ENCODE measurements around the gene UBR4.
"Not testable (repeated sequence)": the region's sequence is repeated elsewhere in the genome, so short reads cannot be mapped to it uniquely, and the experiment has no call there.

UBR4 gene

DNA sequence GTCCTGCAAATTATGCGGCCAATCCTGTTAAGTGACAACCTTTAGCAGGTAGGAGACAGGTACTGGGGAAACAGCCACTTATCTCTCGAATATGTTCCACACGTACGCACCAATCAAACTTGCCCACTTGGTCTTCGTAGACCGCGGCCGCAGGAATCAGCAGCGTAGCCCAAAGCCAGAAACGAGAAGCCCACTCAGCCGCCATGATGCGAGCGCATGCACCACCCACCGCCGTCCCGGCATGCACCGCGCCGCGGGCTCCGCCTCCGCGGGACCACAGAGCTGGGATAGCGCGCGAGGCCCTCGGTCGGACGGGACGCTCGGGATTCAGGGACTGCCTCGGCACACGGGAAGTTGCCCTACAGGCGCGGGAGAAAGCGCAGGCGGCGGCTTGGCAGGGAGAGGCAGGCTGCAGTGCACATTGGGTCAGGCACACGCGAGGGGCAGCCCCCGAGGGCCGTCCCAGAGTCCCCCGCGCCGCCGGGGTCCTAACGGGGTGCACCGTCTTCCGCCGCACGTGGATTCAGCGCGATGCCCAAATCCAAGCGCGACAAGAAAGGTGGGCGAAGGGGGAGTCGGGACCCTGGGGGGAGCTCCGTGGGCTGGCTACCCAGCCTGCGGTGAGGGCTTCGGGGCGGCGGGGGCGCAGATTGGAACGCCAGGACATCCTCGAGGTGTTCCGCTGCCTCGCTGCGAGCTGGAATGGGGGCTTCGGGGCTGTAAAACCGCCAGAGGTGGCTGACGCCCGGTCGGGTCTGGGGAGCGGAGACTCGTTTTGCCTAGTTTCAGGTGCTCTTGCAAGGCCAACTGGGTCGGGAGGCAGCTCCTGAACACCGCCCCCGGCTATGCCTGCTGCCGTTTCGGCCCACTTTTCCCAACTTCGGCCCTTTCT, 41.5 kb upstream of the UBR4 start, which contains the start of the genes EMC1 and MRTO4:
TSS of gene EMC1 (minus strand) at position 220 of the 892 bp plus-strand sequence. CDS start at position 205, 15 bp downstream.
TSS of gene MRTO4 (plus strand) at position 501 of the 892 bp plus-strand sequence. CDS start at position 532, 31 bp downstream.
- peak within 1 kb of the TSS; percentile 99 for H3K4me3 ChIP-seq (ENCODE audit: low read depth, low read length)
- DNase-seq (ENCODE audit: low read depth, low spot score): peak; percentile 80
- TF ChIP-seq, protein P1, sequence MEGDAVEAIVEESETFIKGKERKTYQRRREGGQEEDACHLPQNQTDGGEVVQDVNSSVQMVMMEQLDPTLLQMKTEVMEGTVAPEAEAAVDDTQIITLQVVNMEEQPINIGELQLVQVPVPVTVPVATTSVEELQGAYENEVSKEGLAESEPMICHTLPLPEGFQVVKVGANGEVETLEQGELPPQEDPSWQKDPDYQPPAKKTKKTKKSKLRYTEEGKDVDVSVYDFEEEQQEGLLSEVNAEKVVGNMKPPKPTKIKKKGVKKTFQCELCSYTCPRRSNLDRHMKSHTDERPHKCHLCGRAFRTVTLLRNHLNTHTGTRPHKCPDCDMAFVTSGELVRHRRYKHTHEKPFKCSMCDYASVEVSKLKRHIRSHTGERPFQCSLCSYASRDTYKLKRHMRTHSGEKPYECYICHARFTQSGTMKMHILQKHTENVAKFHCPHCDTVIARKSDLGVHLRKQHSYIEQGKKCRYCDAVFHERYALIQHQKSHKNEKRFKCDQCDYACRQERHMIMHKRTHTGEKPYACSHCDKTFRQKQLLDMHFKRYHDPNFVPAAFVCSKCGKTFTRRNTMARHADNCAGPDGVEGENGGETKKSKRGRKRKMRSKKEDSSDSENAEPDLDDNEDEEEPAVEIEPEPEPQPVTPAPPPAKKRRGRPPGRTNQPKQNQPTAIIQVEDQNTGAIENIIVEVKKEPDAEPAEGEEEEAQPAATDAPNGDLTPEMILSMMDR (IDR thresholded peaks at IDR 0.05; ENCODE audit: low read depth, low read length): no peak
- in situ Hi-C loops (cut with HindIII; ENCODE audit: low sequenced_read_pairs): no loop called here

DNA sequence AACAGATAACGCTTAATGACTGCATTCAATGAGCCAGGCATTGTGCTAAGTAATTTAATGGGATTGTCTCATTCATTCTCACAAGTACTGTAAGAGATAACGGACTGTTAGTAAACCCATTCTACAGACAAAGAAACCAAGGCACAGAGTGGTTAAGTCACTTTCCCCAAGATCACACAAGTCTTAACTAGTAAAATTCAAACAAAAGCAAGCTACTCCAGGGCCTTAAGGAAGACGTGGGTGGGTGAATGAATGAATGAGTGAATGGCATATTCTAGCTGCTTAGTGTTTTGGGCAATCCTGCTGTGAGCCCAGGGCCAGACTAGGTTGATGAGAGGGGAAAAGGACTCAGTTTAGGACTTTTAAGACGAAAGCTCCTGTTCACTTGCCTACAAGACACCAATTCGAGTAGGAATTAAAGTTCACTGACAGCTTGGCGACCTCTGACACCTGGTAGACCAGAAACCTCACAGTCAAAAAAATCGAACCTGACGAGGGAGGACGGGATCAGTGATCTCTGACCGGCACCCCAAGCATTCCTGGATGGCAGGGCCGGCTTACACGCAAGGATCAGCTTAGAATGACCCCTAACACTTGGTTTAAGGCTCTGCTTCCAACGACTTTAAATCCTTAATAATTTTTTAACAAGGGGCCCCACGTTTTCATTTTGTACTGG, 40.7 kb upstream of the UBR4 start:
- TF ChIP-seq, protein P1 (IDR thresholded peaks at IDR 0.05; ENCODE audit: low read depth, low read length): no peak
- H3K4me3 ChIP-seq (ENCODE audit: low read depth, low read length): peak overlapping the region; percentile 99
- in situ Hi-C loops (cut with HindIII; ENCODE audit: low sequenced_read_pairs): no loop called here
- no peak for DNase-seq (ENCODE audit: low read depth, low spot score)

DNA sequence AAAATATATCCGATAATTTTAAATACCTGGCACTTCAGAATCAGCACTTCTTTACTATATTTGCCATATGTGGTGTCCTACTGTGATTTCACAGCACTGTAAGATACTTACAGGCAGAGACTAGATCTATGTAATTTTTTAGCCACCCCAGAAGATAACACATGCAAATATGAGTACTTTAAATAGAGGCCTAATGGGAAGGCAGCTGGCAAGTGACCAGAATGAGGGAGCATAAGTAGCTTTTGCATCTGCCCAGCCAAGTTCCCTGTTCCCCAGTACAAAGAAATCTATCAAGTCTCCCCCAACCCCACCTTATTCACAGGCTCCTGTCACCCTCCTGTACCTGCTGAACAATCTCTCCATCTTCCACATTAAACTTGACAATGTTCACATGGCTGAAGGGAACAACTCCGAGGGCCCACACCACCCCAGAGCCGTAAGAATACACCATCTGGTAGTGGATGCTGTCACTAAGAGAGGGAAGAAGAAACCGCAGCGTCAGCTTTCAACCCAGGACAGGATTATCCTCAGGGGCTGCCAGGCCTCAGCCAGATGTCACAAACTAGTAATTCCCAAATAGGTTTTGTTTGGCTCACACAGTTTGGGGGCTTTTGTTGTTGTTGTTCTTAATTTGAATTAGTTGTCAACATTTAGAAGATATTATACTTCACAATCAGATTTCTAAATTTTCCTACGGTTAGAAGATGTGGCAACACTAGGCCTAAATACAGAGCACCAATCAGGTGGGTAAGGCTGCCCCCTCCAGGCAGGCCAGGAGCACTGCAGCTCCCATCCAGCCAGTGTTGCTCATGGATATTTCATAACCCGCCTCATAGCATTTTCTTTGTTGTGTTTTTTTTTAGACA, 30.8 kb upstream of the UBR4 start:
- peak; percentile 50 for DNase-seq (ENCODE audit: low read depth, low spot score)
- H3K4me3 ChIP-seq (ENCODE audit: low read depth, low read length): no peak overlapping the region
- in situ Hi-C loops (cut with HindIII; ENCODE audit: low sequenced_read_pairs): no loop called here
- TF ChIP-seq, protein P1 (IDR thresholded peaks at IDR 0.05; ENCODE audit: low read depth, low read length): peak; percentile 96

DNA sequence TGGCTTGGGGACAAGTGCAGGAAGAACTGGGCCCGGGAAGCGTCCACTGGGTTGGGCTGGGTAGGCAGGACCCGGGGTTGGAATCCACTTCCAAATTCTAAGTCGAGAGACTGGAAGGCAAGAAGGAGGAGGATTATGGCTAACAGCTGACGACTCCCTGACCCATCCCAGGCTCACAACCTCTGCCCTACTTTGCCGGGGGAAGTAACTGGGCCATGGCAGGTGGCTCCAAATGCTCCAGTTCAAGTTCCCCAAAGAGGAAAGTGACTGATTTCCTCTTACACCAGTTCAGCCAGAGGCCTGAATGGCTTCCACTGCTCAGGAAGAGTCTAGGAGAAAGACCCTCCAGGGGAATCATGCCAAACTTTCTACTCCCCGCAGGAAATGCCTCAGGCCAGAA, 29.8 kb upstream of the UBR4 start:
- DNase-seq (ENCODE audit: low read depth, low spot score): no peak
- in situ Hi-C loops (cut with HindIII; ENCODE audit: low sequenced_read_pairs): no loop called here
- H3K4me3 ChIP-seq (ENCODE audit: low read depth, low read length): no peak overlapping the region
- TF ChIP-seq, protein P1 (IDR thresholded peaks at IDR 0.05; ENCODE audit: low read depth, low read length): no peak

DNA sequence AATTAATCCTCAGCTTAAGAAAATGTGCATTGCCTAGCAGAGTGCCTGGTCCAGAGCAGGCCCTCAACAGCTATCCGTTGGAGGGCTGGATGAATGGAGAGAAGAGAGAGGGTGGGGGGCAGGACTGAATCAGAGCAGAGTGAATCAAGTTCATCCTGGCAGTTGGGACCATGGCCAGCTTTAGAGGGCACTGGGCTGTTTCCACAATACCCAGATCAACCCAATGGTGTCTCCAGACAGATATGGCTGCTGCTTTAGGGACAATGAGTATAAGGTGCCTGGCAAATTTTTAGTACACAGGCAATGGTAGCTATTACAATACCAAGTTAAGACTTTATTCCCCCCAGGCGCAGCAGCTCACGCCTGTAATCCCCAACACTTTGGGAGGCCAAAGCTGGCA, 24.2 kb upstream of the UBR4 start:
- TF ChIP-seq, protein P1 (IDR thresholded peaks at IDR 0.05; ENCODE audit: low read depth, low read length): no peak
- no peak for DNase-seq (ENCODE audit: low read depth, low spot score)
- no peak overlapping the region for H3K4me3 ChIP-seq (ENCODE audit: low read depth, low read length)
- in situ Hi-C loops (cut with HindIII; ENCODE audit: low sequenced_read_pairs): no loop called here

DNA sequence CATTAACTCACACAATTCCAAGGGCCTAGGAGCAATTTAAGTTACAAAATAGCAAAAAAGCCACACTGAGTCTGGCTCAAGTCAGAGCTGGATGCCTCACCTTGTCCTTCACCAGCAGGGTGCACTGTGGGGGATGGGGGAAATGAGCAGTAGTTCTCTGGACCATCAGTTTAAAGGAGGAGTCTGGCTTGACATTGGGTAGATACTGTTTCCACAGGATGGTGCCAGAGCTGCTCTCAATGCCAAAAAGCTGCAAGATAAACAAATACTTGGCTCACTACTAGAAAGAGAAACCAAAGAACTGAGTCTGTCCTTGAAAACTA, 22.4 kb upstream of the UBR4 start:
- TF ChIP-seq, protein P1 (IDR thresholded peaks at IDR 0.05; ENCODE audit: low read depth, low read length): peak; percentile 20
- in situ Hi-C loops (cut with HindIII; ENCODE audit: low sequenced_read_pairs): no loop called here
- H3K4me3 ChIP-seq (ENCODE audit: low read depth, low read length): no peak overlapping the region
- DNase-seq (ENCODE audit: low read depth, low spot score): peak; percentile 61

DNA sequence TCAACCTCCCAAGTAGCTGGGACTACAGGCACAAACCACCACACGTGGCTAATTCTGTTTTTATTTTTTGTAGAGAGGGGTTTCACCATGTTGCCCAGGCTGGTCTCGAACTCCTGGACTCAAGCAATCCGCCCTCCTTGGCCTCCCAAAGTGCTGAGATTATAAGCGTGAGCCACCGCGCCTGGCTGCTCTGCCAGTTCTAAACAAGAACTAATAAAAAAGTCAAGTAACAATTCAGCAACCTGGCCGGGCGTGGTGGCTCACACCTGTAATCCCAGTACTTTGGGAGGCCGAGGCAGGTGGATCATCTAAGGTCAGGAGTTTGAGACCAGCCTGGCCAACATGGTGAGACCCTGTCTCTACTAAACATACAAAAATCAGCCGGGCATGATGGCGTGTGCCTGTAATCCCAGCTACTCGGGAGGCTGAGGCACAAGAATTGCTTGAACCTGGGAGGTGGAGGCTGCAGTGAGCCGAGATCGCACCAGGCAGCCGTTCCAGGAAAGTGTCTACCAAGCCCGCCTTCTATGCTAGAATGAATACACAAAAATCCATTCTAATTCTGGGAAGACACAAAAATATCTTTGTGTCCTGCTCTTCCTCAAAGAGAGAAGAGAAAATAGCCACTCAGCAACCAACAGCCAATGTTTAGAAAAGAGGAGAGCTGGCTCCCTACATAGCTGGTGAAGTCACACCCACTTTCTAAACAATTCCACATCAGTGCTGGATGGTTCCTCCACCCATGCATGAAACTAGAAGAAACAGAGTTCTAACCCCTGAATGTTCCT, 21.9 kb upstream of the UBR4 start:
- in situ Hi-C loops (cut with HindIII; ENCODE audit: low sequenced_read_pairs); H3K4me3 ChIP-seq (ENCODE audit: low read depth, low read length); DNase-seq (ENCODE audit: low read depth, low spot score): not testable (repeated sequence)
